Gastroesophageal sphincter (tissue), 4 donors: Measurements from ENCODE around the gene MLNR. TPM values are rescaled to one million over a fixed set of nuclear protein-coding genes. Genes with fewer than 3 reads are reported as not detected.

Source experiments
- ATAC-seq: fragments of 150-250 bp; one replicate; pipeline ENCODE4 v1.9.1; 2016; ENCODE audit warnings: mild to moderate bottlenecking, moderate library complexity
- H3K27ac ChIP-seq, 4 donors: fragments of 200-600 bp; sonication (generic) in 3 of 4; 1 replicate in 3 of 4; 2 replicates in 1 of 4; pipeline ENCODE4 v1.5.1; 2016 to 2019
- H3K27me3 ChIP-seq: fragments of 200-600 bp; sonication (generic); one replicate; pipeline ENCODE4 v1.5.1; 2019
- H3K36me3 ChIP-seq, 2 donors: fragments of 200-600 bp; sonication (generic); one replicate each; pipeline ENCODE4 v1.5.1; 2019; ENCODE audit warnings: control low read depth in 1 of 2
- H3K4me1 ChIP-seq, 3 donors: fragments of 200-600 bp; sonication (generic); 1 replicate in 2 of 3; 2 replicates in 1 of 3; pipeline ENCODE4 v1.5.1; 2016 to 2019; ENCODE audit warnings: control low read depth in 2 of 3
- H3K4me3 ChIP-seq, 2 donors: fragments of 200-600 bp; sonication (generic); one replicate each; pipeline ENCODE4 v1.5.1; 2019; ENCODE audit warnings: mild to moderate bottlenecking in 1 of 2, moderate library complexity in 1 of 2
- H3K9me3 ChIP-seq, 3 donors: fragments of 200-600 bp; sonication (generic); one replicate each; pipeline ENCODE4 v1.5.1; 2017 to 2019; ENCODE audit warnings: control low read depth in 2 of 3
- EP300 ChIP-seq: sonication (generic); formaldehyde crosslinking; IDR thresholded peaks from one replicate; pipeline ENCODE4 v1.6.1; 2017; ENCODE audit warnings: antibody characterized with exemption, mild to moderate bottlenecking
- POLR2A ChIP-seq, 2 donors: fragments of 450-650 bp; IDR thresholded peaks; one replicate each; pipeline ENCODE4 v1.6.1; 2017; ENCODE audit warnings: antibody characterized with exemption in 2 of 2, mild to moderate bottlenecking in 2 of 2, moderate library complexity in 1 of 2
- POLR2AphosphoS5 ChIP-seq: sonication (generic); formaldehyde crosslinking; IDR thresholded peaks from one replicate; pipeline ENCODE4 v1.6.1; 2017; ENCODE audit warnings: antibody characterized with exemption
- WGBS, 2 donors: methylation state at CpG; one replicate each; pipeline ENCODE4 v1.1.5; 2018; ENCODE audit warnings: low coverage in 1 of 2; 5-methylcytosine and 5-hydroxymethylcytosine counted together
- total RNA-seq, 4 donors: library from RNA; depleted of rRNA; stranded (reverse); fragments of >200 nt; gene quantifications; one replicate each; pipeline ENCODE4 v1.1.0, GENCODE V29; 2016
- TF ChIP-seq, protein P1 (sequence below), 4 experiments: fragments of 200-600 bp in 2 of 4; fragments of 450-650 bp in 2 of 4; sonication (generic) in 1 of 4; IDR thresholded peaks; one replicate each; pipeline ENCODE4 v1.5.1; 2017 to 2019; ENCODE audit warnings: antibody characterized with exemption in 4 of 4, mild to moderate bottlenecking in 2 of 4, moderate library complexity in 2 of 4

Gene MLNR
- total RNA-seq, 4 donors from 2014 or later, result 0.35 TPM; not detected in 3

- peak; percentile 14 for ATAC-seq
- TF ChIP-seq, protein P1, sequence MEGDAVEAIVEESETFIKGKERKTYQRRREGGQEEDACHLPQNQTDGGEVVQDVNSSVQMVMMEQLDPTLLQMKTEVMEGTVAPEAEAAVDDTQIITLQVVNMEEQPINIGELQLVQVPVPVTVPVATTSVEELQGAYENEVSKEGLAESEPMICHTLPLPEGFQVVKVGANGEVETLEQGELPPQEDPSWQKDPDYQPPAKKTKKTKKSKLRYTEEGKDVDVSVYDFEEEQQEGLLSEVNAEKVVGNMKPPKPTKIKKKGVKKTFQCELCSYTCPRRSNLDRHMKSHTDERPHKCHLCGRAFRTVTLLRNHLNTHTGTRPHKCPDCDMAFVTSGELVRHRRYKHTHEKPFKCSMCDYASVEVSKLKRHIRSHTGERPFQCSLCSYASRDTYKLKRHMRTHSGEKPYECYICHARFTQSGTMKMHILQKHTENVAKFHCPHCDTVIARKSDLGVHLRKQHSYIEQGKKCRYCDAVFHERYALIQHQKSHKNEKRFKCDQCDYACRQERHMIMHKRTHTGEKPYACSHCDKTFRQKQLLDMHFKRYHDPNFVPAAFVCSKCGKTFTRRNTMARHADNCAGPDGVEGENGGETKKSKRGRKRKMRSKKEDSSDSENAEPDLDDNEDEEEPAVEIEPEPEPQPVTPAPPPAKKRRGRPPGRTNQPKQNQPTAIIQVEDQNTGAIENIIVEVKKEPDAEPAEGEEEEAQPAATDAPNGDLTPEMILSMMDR (IDR thresholded peaks at IDR 0.05), result no peak
- no peak for TF ChIP-seq POLR2AphosphoS5
- TF ChIP-seq POLR2A (IDR thresholded peaks at IDR 0.05), result no peak
- TF ChIP-seq EP300, result no peak
- peaks cover 0 to 29% (median 7%) of the 10 kb centered on the region in 3 donors for H3K4me1 ChIP-seq
- peaks cover 50% of the 10 kb centered on the region for H3K27me3 ChIP-seq
- no peaks in the 10 kb centered on the region for H3K9me3 ChIP-seq
- 8% methylated on average over 2 of the region's 73 CpGs; no CpG with 5 or more reads in 1 of the 2 donors for WGBS, 2 donors
- peak overlapping the region in 1 of 2 donors; percentile 55 for H3K4me3 ChIP-seq
- H3K27ac ChIP-seq, result no peak overlapping the region
- no peaks in the 10 kb centered on the region for H3K36me3 ChIP-seq
Observed at GRCh38 chr13:49220856-49221589, 885 bp downstream of the MLNR start.

DNA sequence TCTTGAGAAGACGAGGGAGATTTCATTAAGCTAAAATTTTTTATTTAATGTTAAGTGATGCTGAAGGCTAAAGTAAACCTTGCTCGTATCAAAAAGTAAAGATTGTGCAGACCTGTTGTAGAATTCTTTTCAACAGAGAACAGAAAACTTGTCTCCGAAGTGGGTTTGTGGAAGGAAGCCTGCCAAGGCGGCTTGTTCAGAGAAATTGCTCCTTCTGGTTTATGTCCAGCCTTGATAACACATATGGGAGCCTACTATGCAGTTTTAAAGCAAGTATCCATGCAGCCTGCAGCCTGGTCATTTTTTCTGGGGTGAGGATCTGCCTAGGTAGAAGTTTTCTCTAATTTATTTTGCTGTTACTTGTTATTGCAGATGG lies 1.4 kb downstream of the MLNR start:
- no peak for ATAC-seq
- peaks cover 0 to 29% (median 7%) of the 10 kb centered on the region in 3 donors for H3K4me1 ChIP-seq
- no peaks in the 10 kb centered on the region for H3K36me3 ChIP-seq
- no peaks in the 10 kb centered on the region for H3K9me3 ChIP-seq
- H3K27ac ChIP-seq, result no peak overlapping the region
- no peak overlapping the region for H3K4me3 ChIP-seq
- peaks cover 50% of the 10 kb centered on the region for H3K27me3 ChIP-seq
- TF ChIP-seq POLR2AphosphoS5 (no peak), EP300 (no peak), POLR2A (IDR thresholded peaks at IDR 0.05) (no peak)
- TF ChIP-seq, protein P1 (IDR thresholded peaks at IDR 0.05), result no peak
- WGBS, 2 donors, result 31 to 57% methylated on average over 4 of the region's 4 CpGs

DNA sequence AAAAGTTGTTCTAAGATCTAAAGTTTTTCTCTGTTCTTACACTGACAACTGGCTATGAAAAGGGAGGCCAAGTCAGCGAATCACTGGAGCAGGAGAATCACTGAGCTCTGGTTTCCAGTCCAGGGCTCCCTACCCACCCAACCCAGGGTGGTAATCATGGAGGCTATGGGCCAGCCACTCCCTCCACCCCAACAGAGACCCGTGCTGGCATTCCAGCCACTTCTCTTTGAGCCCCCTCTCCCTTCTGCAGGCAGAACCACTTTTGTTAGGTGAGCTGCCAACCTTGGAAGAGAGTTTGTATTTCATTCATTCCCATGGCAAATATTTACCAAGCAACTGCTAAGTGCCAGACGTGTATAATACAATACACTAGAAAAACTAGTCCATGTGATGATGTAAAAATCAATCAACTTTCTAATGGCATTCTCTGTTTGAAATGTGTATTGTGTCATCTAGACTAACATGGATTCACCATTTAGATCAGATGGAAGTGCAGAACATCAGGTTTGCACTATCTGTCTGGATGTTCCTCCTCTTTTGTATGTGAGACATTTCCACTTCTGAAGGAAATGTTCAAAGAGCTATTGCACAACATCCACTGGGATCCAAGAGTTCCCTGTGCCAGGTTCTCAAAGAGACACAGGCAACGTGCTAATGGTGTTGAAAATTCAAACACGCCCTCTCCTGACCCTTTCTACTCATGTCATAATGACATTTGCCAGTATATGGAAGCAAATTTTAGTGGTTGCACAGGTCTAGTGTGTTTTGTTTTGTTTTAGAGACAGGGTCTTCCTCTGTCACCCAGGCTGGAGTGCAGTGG lies 5.3 kb downstream of the MLNR start:
- Histone ChIP-seq H3K27ac (no peak overlapping the region), H3K9me3 (no peaks in the 10 kb centered on the region), H3K4me1 (peaks cover 0 to 11% (median 6%) of the 10 kb centered on the region in 3 donors), H3K27me3 (peaks cover 21% of the 10 kb centered on the region), H3K4me3 (no peak overlapping the region), H3K36me3 (no peaks in the 10 kb centered on the region)
- 26 to 47% methylated on average over 5 of the region's 5 CpGs for WGBS, 2 donors
- peak; percentile 28 for TF ChIP-seq POLR2AphosphoS5
- TF ChIP-seq, protein P1 (IDR thresholded peaks at IDR 0.05), result no peak
- TF ChIP-seq POLR2A (IDR thresholded peaks at IDR 0.05), result no peak
- TF ChIP-seq EP300, result no peak
- peak; percentile 66 for ATAC-seq

DNA sequence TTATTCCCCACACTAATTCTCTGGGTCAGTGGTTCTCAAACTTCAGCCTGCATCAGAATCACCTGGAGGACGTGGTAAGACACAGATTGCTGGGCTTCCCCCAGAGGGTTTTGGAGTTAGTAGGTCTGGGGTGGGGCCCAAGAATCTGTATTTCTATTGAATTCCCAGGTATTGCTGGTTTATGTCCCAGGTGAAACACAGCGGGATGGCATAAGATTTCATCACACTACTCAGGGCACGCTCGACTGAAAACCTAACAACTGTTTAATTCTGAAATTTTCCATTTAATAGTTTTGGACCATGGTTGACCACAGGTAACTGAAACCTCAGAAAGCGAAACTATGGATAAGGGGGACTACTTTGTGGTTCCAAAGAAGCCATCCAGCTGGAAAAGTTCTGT lies 6.5 kb downstream of the MLNR start:
- TF ChIP-seq POLR2A (IDR thresholded peaks at IDR 0.05) (no peak), EP300 (no peak), POLR2AphosphoS5 (no peak)
- TF ChIP-seq, protein P1 (IDR thresholded peaks at IDR 0.05), result no peak
- Histone ChIP-seq H3K27me3 (peaks cover 9% of the 10 kb centered on the region), H3K36me3 (no peaks in the 10 kb centered on the region), H3K4me1 (no peaks in the 10 kb centered on the region), H3K27ac (no peak overlapping the region), H3K4me3 (no peak overlapping the region), H3K9me3 (no peaks in the 10 kb centered on the region)
- WGBS, 2 donors, result 88 to 92% methylated on average over 1 to 5 of the region's 5 CpGs
- no peak for ATAC-seq
